HepG2 (cell line): ENCODE measurements around the gene P4HB. TPM values are rescaled to one million over a fixed set of nuclear protein-coding genes. Genes with fewer than 3 reads are reported as not detected.
A peak's percentile ranks its signal among the peaks of the same experiment; 100 is the strongest.

Source experiments
- AGO2 ChIP-seq: fragments of 200-400 bp; formaldehyde crosslinking; optimal IDR thresholded peaks from 2 replicates; pipeline ENCODE3; 2017; ENCODE audit warnings: mild to moderate bottlenecking, low read depth, low read length, moderate library complexity
- ARNT2 ChIP-seq: sonication (generic); formaldehyde crosslinking; IDR thresholded peaks from 2 replicates; pipeline ENCODE4 v1.8.0; 2022; ENCODE audit warnings: mild to moderate bottlenecking, low read depth, missing genetic modification reagents, moderate library complexity
- ATF2 ChIP-seq: sonication (generic); formaldehyde crosslinking; IDR thresholded peaks from 2 replicates; pipeline ENCODE4 v1.4.0; 2020; ENCODE audit warnings: missing genetic modification reagents
- ATF7 ChIP-seq, 2 experiments: fragments of 450-650 bp in 1 of 2; sonication (generic) in 1 of 2; formaldehyde crosslinking in 1 of 2; IDR thresholded peaks; 2 replicates each; pipeline versions ENCODE4 v1.4.0 to v1.6.1; 2016 to 2020; ENCODE audit warnings: antibody characterized with exemption in 1 of 2, mild to moderate bottlenecking in 1 of 2, missing genetic modification reagents in 1 of 2
- BHLHE40 ChIP-seq: IDR thresholded peaks from 2 replicates; pipeline ENCODE4 v1.6.1; 2011; ENCODE audit warnings: low read length, improper control_type of control experiment
- EP300 ChIP-seq, 3 experiments: sonication (generic) in 1 of 3; formaldehyde crosslinking in 1 of 3; IDR thresholded peaks; 2 replicates each; pipeline versions ENCODE4 v1.5.1 to v1.6.1; 2011 to 2020; ENCODE audit warnings: low read depth in 2 of 3, low read length in 2 of 3, borderline replicate concordance in 1 of 3, improper control_type of control experiment in 1 of 3, mild to moderate bottlenecking in 1 of 3, missing genetic modification reagents in 1 of 3, moderate library complexity in 1 of 3
- GFI1 ChIP-seq: sonication (generic); formaldehyde crosslinking; IDR thresholded peaks from 2 replicates; pipeline ENCODE4 v1.5.0; 2020; ENCODE audit warnings: missing genetic modification reagents, mild to moderate bottlenecking, borderline replicate concordance
- HDAC2 ChIP-seq: sonication (generic); formaldehyde crosslinking; IDR thresholded peaks from 2 replicates; pipeline ENCODE4 v1.4.0; 2020; ENCODE audit warnings: missing genetic modification reagents
- KMT2B ChIP-seq: IDR thresholded peaks from 2 replicates; pipeline ENCODE4 v1.6.1; 2016; ENCODE audit warnings: missing genetic modification reagents, missing compliant biosample characterization
- ONECUT2 ChIP-seq: sonication (generic); formaldehyde crosslinking; IDR thresholded peaks from 2 replicates; pipeline ENCODE4 v1.4.0; 2020; ENCODE audit warnings: missing genetic modification reagents
- PCBP2 ChIP-seq: fragments of 200-400 bp; formaldehyde crosslinking; optimal IDR thresholded peaks from 2 replicates; pipeline ENCODE3; 2018; ENCODE audit warnings: low read length, low read depth; ENCODE audit not compliant: poor library complexity, severe bottlenecking
- POLR2A ChIP-seq, 2 experiments: IDR thresholded peaks; 2 replicates each; pipeline ENCODE4 v1.6.1; 2011; ENCODE audit warnings: low read depth in 2 of 2, low read length in 2 of 2, mild to moderate bottlenecking in 1 of 2, moderate library complexity in 1 of 2; ENCODE audit not compliant: insufficient read depth in 1 of 2
- PRDM10 ChIP-seq: sonication (generic); formaldehyde crosslinking; IDR thresholded peaks from 2 replicates; pipeline ENCODE4 v1.4.0; 2020; ENCODE audit warnings: low read depth, missing genetic modification reagents
- SRSF1 ChIP-seq: fragments of 200-400 bp; formaldehyde crosslinking; optimal IDR thresholded peaks from 2 replicates; pipeline ENCODE3; 2017; ENCODE audit warnings: mild to moderate bottlenecking, low read depth, low read length, moderate library complexity
- STAT5B ChIP-seq: sonication (generic); formaldehyde crosslinking; IDR thresholded peaks from 2 replicates; pipeline ENCODE4 v1.4.0; 2020; ENCODE audit warnings: missing genetic modification reagents
- ZBTB34 ChIP-seq: sonication (generic); formaldehyde crosslinking; IDR thresholded peaks from 2 replicates; pipeline ENCODE4 v1.8.0; 2022; ENCODE audit warnings: mild to moderate bottlenecking, missing genetic modification reagents
- ZBTB38 ChIP-seq: sonication (generic); formaldehyde crosslinking; IDR thresholded peaks from 2 replicates; pipeline ENCODE4 v1.5.1; 2020; ENCODE audit warnings: mild to moderate bottlenecking, missing genetic modification reagents
- ZNF10 ChIP-seq: sonication (generic); formaldehyde crosslinking; IDR thresholded peaks from 2 replicates; pipeline ENCODE4 v1.4.0; 2020; ENCODE audit warnings: mild to moderate bottlenecking, low read depth, missing genetic modification reagents, borderline replicate concordance
- ZNF225 ChIP-seq: sonication (generic); formaldehyde crosslinking; IDR thresholded peaks from 2 replicates; pipeline ENCODE4 v1.4.0; 2020; ENCODE audit warnings: mild to moderate bottlenecking, missing genetic modification reagents
- ZNF451 ChIP-seq: sonication (generic); formaldehyde crosslinking; IDR thresholded peaks from 2 replicates; pipeline ENCODE4 v1.5.0; 2020; ENCODE audit warnings: mild to moderate bottlenecking, missing genetic modification reagents
- ZNF552 ChIP-seq: sonication (generic); formaldehyde crosslinking; IDR thresholded peaks from 2 replicates; pipeline ENCODE4 v1.9.0; 2022; ENCODE audit warnings: missing genetic modification reagents, mild to moderate bottlenecking, borderline replicate concordance
- ZNF883 ChIP-seq: sonication (generic); formaldehyde crosslinking; IDR thresholded peaks from 2 replicates; pipeline ENCODE4 v1.5.1; 2020; ENCODE audit warnings: mild to moderate bottlenecking, missing genetic modification reagents; ENCODE audit errors: not compliant biosample characterization
- polyA plus RNA-seq, 8 experiments: library from polyadenylated mRNA; depleted of rRNA in 3 of 8; stranded (reverse) in 7 of 8; unstranded in 1 of 8; fragments of >200 nt; fragmentation: Illumina TruSeq in 4 of 8; extraction: Trizol in 4 of 8; gene quantifications; 2 replicates each; pipeline versions ENCODE4 v1.2.1 to v1.2.3, GENCODE V29; 2011 to 2016; ENCODE audit warnings: low read depth in 4 of 8, missing spikeins in 1 of 8, mixed read lengths in 1 of 8; ENCODE audit not compliant: insufficient read depth in 1 of 8
- total RNA-seq, 5 experiments: library from RNA; depleted of rRNA; stranded (reverse); fragments of >200 nt; fragmentation: Illumina TruSeq; extraction: Trizol; gene quantifications; 2 replicates each; pipeline ENCODE4 v1.2.3, GENCODE V29; 2016; ENCODE audit warnings: low read depth in 1 of 5

Gene P4HB
- total and polyA plus RNA-seq, 2 of the 13 experiments (the other 11 are each of a cell fraction or from before 2014, with no cell fraction given): 185 to 782 TPM

GRCh38 chr17:81902653-81903414 is 42.5 kb upstream of the P4HB start (continued):
- TF ChIP-seq GFI1 (CRISPR knock-in tag) (0 out of 2 replicates have a peak, but pooled peaks have one; percentile 53), ZNF451 (0 out of 2 replicates have a peak, but pooled peaks have one; percentile 14), ONECUT2 (CRISPR knock-in tag) (peak; percentile 9; the same call in 1 of the 2 replicates), ATF2 (CRISPR knock-in tag) (0 out of 2 replicates have a peak, but pooled peaks have one; percentile 10), POLR2A (IDR thresholded peaks at IDR 0.05; ENCODE audit: insufficient read depth in 1 of 2, low read depth in 2 of 2, low read length in 2 of 2) (no peak; a peak in 1 of 4 replicates), SRSF1 (peak; percentile 12), ZBTB38 (peak; percentile 81), KMT2B (CRISPR knock-in tag) (no peak), PRDM10 (CRISPR knock-in tag) (no peak), ZNF10 (CRISPR knock-in tag) (no peak), ZNF883 (CRISPR knock-in tag) (peak; percentile 54), PCBP2 (no peak), BHLHE40 (no peak), ZNF225 (no peak), AGO2 (peak; percentile 95), STAT5B (CRISPR knock-in tag) (no peak), ARNT2 (CRISPR knock-in tag) (peak; percentile 35), EP300 (IDR thresholded peaks at IDR 0.05; ENCODE audit: low read depth in 2 of 2, low read length in 2 of 2) (no peak), EP300 (CRISPR knock-in tag; IDR thresholded peaks at IDR 0.05; ENCODE audit: borderline replicate concordance) (0 out of 2 replicates have a peak, but pooled peaks have one; percentile 29), ATF7 (IDR thresholded peaks at IDR 0.05) (no peak), ATF7 (CRISPR knock-in tag; IDR thresholded peaks at IDR 0.05) (peak; percentile 5; the same call in 1 of the 2 replicates), ZNF552 (CRISPR knock-in tag) (peak; percentile 37; the same call in 1 of the 2 replicates), ZBTB34 (CRISPR knock-in tag) (no peak), HDAC2 (0 out of 2 replicates have a peak, but pooled peaks have one; percentile 20)
